Measurements from ENCODE around the gene OTULIN. TPM values are rescaled to one million over a fixed set of nuclear protein-coding genes. Genes with fewer than 3 reads are reported as not detected.

The OTULIN gene
- total RNA-seq, 1 donor from 2014 or later = 25.2 TPM

DNA sequence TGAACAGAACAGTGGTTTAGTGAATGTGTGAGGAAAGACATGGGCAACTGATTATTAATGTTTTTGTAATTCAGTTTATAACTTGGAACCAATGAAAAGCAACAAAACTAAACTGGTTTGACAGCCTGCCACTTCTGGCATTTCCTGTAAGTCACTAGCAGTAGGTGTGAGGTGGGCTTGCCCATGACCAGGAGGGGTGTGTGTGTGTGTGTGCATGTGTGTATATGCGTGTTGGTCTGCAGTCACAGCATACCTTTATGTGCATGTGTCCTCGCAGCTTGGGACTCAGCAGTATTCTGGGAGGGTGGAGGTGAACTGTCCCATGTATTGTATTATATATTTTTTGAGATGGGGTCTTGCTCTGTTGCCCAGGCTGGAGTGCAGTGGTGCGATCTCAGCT lies 32.3 kb downstream of the OTULIN start:
- no peak for DNase-seq (ENCODE audit: low read depth)

DNA sequence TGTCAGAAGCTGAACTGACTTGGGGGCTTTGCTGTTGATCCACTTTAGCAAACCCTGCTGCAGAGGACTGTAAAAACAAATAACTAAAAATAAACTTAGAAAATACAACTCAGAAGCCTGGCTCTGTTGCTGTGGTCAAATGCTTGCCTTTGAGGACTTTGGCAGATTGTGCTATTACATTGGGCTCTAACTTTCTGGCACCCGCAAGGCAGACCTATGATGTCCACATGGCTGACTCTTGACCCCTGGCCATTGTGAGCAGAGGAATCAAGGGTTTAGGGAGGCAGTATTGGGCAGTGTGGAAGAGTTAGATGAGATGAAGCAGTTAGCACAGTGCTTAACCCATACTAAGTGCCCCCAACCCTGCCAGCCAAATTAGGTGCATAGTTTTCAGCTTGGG lies 34.0 kb downstream of the OTULIN start:
- no peak for DNase-seq (ENCODE audit: low read depth)

DNA sequence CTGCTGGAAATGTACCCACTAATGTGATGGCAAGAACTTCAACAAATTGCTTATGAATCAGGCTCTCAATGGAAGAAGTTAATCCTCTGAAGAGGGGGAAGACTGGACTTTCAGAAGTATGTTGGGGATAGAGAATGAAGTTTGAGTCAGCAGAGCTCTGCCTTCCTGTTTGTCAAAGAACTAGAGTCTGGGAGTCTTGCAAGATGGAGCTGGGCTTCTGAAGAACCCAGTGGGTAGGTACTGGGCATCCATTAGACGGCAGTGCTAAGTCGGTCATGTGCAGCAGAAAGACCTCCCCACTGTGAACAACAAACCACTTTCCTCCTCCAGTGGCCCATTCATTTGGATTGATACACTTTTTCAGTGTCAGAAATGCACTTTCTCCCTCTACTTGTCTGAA lies 34.6 kb downstream of the OTULIN start:
- no peak for DNase-seq (ENCODE audit: low read depth)

DNA sequence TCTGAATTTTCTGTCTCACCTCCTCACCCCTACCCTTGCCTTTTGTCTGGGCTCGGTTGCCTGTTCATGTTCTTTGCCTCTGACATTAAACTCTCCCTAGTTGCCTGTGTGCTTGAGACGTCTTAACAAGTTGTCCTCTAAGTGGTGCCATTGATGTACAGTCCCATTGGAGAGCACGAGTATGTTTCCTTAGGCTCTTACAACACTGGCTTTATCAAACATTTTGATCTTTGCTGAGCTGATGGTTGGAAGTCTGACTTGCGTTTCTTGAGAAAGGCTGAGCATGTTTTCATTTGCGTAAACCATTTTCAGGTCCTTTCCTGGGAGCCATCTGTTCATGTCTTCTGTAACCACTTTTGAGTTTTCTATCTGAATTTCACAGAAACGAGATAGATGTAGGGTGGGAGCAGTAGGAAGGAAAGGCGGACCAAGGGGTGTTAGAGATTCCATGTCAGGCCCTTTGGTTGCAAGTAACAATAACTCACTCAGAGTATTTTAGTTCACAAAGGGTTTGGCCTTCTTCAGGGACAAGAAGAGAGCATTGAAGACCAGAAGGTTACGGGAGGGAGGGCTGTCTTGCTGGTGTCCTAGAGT lies 35.4 kb downstream of the OTULIN start:
- DNase-seq (ENCODE audit: low read depth) = no peak

DNA sequence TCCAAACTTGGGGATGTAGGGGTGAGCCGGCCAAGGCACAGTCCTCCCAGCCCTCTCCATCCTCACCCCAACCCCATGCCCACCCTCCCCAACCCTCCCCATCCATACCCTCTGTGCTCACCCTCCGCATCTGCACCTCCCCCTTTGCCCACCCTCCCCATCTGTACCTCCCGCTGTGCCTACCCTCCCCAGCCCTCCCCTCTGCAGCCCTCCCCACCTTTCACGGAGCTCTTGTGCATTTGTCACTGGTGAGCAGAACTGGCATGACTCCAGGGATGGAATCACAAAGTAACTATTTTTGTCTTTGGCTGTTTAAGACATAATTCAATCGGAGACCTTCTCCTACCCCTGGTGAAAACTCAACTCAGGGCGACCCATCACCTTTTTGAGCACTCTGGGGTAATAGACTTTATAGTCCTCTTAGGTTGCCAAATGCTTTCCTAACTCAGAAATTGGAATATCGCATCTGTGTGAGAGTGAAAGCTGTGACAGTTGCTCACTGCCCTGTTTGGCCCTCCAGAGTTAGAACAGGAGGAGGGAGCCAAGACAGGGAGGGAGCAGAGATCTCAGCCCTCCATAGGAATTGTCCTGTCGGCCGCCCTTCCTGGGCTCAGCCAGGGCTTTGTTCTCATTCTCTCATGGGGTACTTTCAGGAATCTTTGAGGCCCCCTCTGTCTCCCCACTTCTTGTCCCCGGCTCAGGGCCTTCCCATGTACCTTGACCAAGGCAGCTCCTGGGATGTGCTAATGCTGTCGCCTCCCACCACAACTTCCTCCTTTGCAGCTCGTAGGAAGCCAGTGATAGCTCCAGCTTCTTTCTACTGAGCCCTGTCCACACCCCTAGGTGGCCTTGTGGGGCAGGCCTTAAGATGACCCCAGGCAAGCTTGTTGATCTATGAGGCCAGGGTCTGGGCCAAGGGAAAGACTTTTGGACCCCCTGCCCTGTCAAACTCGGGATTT lies 36.2 kb downstream of the OTULIN start:
- DNase-seq (ENCODE audit: low read depth) = no peak

DNA sequence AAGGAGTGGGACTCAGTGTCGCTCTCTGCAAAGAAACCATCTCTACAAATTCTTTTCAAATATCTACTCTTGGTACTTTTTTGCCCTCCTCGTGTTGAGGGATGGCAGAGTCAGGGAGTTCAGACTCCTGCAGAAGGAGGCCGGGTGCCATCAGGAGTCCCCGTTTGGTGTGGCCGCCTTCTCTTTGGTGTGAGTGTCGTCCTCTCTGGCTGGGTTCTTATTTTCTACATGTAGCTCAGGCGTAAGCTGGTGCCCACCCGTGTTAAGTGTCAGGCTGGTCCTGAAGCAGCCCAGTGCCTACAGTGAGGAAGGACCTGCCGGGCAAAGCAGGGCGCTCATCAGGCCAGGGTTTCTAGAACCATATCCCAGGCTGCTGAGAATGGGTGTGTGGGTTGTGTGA lies 37.0 kb downstream of the OTULIN start:
- DNase-seq (ENCODE audit: low read depth) = no peak

DNA sequence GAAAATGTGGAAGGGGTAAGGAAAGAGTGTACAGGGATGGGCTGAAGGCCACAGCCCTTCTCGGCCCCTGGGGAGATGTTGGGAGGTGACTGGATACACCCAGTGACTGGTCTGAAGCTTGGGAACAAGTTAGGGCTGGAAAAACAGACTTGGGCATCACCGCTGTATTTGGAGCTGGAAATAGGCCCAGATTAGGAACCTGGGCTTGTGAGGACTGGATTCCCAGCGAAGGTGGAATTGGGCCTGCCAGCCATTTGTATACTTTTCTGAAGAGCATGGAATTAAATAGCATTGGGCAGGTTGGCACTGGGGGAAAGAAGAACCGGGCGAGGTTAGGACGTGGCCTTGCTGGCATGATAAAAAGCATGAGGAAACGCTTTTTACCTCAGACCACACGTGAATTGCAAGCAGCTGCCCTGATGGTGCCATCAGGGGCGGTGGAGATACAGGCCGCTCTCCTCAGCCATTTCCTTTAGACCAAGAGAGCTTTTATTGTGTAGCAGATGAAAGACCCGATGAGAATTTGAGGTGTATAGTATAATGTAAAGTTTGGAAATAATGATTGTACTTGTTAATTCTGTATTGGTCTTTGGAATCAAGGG lies 37.8 kb downstream of the OTULIN start:
- no peak for DNase-seq (ENCODE audit: low read depth)

DNA sequence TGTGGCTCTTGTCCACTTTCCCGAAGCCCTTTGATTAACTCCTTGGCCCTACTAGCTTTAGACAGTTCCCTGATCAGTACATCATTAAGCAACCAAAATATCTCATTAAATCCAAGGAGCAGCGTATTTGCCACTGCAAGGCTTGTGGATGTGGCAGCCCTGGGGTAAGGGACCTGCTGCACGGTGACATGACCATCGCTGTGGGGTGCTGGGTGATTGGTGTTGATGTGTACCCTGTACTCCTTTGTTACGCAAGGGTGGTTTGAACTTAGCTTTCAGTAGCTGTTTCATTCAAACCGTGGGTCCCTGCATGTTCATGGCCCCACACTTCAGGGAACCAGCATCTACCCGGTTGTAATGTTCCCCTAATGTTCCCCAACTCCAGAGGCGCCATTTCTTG lies 41.0 kb downstream of the OTULIN start:
- no peak for DNase-seq (ENCODE audit: low read depth)

DNA sequence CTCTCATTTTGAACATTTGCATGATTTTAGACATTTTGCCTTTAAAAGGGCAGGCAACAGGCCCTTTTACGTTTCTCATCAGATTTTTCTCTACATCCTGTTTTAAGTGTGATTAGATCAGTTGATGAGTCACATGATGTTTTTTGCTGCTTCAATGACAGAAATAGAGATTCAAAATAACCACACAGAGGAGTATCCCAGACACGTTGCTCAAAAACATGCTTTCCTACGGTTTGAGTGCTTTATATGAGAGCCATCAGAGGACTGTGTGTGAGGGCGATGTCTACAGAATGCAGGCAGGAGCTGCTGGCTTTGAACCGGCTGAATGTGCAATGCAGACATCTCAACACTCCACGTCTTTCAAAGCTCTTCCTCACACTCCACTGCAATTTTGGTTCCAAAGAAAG lies 42.1 kb downstream of the OTULIN start:
- peak; percentile 51 for DNase-seq (ENCODE audit: low read depth)

DNA sequence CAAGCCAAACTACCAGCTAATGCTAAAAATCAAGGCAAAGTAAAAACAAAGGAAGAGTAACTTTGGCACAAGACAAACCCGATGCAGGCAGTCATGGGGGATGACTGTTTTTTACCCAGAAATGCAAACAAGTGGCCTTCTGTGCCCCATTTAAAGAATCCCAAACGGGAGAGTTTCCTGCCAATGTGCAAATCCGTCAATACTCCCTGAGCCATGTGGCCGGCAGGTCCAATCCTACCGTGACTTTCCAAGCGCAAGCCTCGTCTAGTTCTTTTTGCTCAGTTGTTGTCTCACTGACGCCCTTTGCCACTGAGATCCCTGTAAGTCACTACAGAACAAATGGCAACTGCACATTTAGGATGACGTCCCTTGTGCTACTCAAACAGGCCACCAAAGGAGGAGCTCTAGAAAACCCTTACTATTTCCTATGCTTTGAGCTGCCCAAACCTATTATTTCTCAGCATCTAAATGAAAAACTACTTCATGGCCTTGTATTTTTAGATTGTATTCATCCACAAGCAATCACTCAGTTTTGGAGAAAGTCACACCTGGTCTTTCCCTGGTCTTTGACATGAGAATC lies 43.4 kb downstream of the OTULIN start:
- DNase-seq (ENCODE audit: low read depth) = no peak

DNA sequence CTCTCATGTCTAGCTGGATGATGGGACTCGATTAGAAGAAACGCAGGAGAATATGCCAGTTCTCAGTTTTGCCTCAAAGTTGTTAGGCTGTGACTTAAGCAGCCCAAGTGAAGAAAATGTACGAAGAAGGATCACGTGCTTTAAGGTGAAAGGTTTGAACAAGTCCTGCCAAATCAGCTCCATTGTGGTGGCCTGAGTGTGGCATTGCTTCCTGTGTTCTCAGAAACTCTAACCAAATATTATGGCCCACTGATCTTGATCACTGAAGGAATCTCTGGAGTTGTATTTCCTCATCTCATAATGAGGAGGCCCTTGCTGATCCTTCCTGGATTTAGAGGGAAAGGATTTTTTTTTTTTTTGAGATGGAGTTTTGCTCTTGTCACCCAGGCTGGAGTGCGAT lies 44.0 kb downstream of the OTULIN start:
- peak; percentile 87 for DNase-seq (ENCODE audit: low read depth)

DNA sequence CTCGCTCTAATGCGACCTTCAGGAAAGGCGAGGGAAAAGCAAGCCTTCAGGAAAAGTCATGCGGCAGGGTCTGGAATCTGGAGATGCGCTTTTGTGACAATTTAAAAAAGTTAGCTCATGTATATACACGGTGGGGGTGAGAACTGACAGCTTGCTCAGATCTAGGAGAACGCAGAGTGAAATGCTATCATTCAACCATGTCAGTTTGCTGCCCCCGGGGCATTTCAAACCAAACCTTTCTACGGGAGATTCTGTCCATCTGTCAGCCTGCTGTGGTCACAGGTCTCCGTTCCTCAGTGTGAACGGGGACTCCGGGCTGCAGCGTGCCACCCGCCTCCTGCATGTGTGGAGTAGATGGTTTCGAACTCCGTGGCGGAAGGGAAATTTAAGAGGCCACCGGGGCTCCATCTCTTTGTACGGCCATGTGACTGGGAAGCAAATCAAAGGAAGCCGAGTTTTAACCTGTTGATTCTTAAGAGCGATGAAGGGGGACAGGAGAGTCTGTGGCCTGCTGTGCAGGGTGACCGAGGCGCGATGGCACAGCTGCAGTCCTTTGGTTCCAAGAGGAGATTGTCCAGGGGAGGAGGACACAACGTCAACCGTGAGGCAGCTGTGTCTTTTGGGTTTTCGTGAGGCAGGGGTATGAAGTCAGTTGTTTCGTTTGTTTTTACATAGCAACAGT lies 45.9 kb downstream of the OTULIN start:
- no peak for DNase-seq (ENCODE audit: low read depth)

DNA sequence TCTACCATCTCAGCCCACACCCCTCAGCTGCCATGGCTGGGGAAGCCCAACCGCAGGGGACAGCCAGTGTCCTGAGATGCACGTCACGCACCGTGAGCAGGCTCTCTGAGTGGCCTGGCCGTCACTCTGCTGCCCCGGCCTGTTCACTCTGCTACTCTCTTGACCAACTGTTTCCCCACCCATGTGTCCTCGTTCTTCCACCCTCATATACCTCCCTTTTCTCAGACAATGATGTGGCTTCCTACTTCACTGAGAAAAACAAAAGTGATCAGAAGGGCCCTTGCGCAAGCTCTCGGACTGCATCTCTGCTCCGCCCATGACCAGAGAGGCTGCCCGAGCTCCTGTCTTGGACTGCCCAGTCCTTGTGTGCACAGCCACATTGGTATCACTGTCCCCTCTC lies 47.6 kb downstream of the OTULIN start:
- DNase-seq (ENCODE audit: low read depth) = no peak

DNA sequence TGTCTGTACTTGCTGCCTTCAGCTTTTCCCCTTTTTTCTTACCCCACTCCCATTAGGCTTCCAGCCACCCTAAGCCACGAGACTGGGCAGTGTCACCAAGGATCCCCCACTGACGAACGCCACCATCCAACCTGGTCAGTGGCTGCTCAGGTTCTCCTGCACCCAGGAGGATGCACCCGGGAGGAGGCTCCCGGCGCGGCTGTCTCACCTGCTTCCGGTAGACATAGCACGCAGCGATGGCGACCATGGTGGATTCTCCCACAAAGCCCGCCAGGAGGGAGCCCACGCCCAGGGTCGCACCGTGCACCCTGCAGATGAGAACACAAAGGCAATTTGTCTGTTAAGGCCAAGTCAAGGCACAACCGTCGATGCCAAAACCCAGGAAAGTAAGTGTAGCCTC lies 48.1 kb downstream of the OTULIN start:
- DNase-seq (ENCODE audit: low read depth) = no peak

DNA sequence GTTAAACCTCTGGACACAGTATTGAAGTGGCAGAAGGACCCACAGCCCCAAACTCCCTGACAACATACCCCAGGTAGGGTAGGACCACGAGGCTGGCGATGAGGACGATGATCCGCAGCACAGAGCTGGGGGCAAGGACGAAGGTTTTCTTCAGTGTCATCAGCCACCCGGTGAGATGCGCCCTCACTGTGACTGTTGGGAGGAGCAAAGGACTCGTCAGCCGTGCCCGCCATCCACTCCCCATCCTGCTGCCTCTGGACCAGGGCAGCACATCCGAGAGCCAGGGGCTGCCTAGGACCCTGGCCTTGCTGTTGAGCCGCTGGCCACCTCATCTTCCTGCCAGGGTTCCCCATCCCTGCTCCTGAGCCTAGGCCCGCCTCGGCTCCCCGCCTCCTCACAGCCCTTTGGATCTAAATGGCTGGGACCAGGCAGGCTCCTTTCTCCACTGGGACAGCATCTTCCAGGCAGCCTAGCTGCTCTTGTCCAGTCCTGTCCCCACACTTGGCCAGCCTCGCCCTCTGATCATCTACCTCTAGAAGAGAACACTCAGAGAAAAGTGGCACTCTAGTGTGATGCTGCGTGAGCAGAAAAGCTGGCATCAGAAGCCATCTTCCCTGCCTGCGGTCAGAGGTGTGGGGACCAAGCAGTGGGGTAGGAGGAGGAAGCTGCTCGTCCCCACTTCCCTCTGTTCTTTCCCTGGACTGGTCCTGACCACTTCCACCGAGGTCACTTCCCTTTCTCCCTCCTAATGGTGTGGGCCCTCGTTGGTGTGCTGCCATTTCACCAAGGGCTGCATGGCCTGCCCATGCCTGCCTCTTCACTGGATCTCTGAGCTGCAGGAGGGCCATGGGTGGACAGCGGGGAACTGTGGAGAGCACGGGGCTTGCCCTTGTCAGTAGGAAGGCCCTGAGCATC lies 49.2 kb downstream of the OTULIN start:
- DNase-seq (ENCODE audit: low read depth) = no peak

DNA sequence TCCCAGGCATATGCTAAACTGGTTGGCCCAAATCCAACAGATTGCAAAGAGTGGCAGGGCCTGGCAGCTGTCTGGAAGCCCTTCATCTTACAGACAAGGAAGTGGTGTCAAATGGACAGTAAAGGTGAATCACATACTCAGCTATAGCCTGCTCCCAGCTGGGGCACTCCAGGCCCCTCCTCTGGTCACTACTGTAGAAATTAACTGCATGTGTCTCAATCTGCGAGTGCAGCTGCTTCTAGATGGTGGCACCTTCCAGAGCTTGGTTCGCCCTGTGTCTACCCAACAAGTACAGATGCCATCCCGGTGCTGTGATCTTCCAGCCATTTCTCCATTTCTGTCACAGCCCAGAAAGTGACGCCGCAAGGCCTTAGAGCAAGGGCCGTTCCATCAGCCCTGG lies 50.2 kb downstream of the OTULIN start:
- peak; percentile 10 for DNase-seq (ENCODE audit: low read depth)

DNA sequence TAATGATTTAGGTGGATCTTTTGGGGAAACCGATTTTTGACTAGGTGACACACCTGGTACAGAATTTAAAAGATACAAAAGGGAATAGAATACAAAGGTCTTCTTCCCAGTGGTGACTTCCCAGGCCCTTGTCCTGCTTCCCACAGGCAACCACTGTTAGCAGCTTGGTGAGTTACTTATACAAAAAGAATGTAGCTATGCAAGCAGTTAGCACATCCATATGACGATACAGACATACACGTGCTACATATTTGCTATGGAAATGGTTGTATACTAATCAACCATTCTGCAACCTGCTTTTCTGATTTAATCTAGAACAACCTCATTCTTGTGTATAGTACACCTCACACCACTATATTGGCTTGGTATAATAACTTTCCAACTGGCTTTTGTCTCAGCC lies 51.0 kb downstream of the OTULIN start:
- no peak for DNase-seq (ENCODE audit: low read depth)

DNA sequence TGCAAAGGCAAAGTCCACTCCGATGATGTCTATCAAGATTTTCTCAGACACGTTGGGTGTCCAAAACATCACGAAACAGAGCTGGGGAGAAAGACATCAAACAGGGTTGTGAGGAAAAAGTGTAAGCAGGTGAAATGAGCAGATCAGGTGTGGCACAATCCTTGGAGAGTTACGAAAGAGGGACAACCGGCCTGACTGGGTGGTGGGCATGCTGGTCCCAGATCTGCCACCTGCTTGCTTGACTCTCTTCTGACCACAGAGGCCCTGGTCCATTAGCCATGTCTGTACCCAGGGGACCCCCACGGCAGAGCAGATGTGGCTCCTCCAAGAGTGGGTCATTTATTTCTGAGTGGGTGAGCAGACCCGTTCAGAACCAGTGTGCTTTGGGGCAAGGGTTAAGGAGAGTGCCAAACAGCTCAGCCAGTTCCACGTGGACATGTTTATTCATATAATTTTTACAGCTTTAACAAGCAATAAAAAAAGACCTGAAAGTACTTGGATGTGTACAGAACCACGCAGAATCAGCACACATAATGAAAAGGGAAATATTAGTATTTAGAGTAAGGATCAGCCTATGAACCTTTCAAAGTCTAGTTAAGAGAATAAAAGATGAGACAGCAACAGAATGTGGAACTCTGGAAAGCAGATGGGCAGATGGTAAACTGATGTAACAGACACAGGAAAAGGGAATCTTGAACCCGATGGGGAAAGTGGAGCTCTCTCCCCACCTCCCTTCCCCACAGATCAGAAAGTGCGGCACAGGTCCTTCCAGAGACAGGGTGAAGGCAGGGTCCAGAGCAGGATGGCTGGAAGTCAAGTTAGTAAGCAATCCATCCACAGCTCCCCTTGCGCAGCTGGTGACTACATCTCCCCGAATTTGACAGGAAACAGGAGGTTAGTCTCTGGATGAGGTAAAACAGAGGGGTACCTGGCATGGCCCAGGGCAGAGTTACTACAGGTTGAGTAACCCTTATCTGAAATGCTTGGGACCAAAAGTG lies 52.5 kb downstream of the OTULIN start:
- DNase-seq (ENCODE audit: low read depth) = no peak

DNA sequence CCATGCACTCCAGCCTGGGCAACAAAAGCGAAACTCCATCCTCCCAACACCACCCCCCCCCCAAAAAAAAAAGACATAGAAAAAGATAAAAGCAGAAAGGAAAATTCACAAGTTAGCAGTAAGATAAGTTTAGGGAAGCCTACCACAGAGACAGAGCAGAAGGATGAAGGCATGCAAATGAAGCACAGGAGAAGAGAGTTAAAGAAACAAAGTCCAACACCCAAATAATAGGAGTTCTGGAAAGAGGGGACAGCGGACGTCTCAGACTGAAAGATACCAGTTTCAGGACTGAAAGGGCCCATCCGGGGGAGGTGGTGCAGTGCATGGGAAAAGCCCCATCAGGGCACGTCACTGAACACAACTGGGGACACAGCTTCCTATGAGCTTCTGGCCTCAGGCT lies 54.3 kb downstream of the OTULIN start:
- DNase-seq (ENCODE audit: low read depth) = no peak
